ENCODE measurements around the gene SERINC5. TPM values are rescaled to one million over a fixed set of nuclear protein-coding genes. Genes with fewer than 3 reads are reported as not detected.

SERINC5 gene
- total and polyA plus RNA-seq, 2 donors (not counting 3 experiments of a cell fraction or from before 2014, with no cell fraction given), result 3.2 to 10.1 TPM

DNA sequence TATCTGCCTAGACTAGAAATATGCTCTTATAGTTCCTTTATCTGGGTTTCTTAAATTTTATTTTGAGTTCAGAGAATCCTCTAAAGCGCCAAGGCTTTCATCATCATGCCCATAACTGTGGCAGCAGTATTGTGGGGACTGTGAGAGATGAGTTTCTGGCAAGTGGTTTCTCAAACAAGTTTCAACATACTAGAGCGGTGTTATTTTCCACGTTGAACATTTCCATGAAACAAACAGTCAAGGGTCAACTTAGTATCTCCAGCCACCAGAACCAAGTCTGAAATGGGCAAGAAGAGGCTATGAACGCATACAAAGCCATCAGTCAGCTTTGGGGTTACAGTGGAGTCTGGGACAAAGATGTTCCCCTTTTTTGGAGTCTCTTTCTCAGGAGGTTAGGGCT lies 40.3 kb downstream of the SERINC5 start:
- ChIA-PET POLR2A (no interaction called here), CTCF (interaction anchor here (1.1 kb wide), 1 partner anchor 13 kb away, joined by 4 read pairs; no protein-coding TSS in a partner anchor)
- no peaks in the 10 kb centered on the region for H3K4me1 ChIP-seq (ENCODE audit: control insufficient read depth, extremely low read depth, insufficient read depth, low read length)
- dilution Hi-C loops (cut with MboI; ENCODE audit: extremely low pct_ligation_motif_present, low sequenced_read_pairs) (no loop called here), intact Hi-C loops (cut with micrococcal nuclease) (no loop called here)
- DNase-seq (ENCODE audit: low read depth, low spot score), result no peak
- H3K4me3 ChIP-seq (replicated peaks in 1 of 3; ENCODE audit: insufficient read depth in 1 of 3, low read depth in 1 of 3, low read length in 3 of 3), result no peak overlapping the region
- H4K20me1 ChIP-seq (replicated peaks; ENCODE audit: control insufficient read depth, extremely low read depth, insufficient read depth, low read length), result no peaks in the 10 kb centered on the region
- H3K27ac ChIP-seq (ENCODE audit: insufficient read depth, low read depth, low read length), result no peak overlapping the region
- no peak overlapping the region for H3K9ac ChIP-seq (replicated peaks; ENCODE audit: extremely low read depth, insufficient read depth, low read length)
- no peak for FAIRE-seq
- no peaks in the 10 kb centered on the region for H3K9me1 ChIP-seq (replicated peaks; ENCODE audit: control insufficient read depth, extremely low read depth, insufficient read depth, low read length)
- no peaks in the 10 kb centered on the region for H3K36me3 ChIP-seq (ENCODE audit: control insufficient read depth in 2 of 2, extremely low read depth in 1 of 2, insufficient read depth in 2 of 2, low read length in 2 of 2)
- TF ChIP-seq FOS (IDR thresholded peaks at IDR 0.05; ENCODE audit: borderline replicate concordance, insufficient read depth, low read length) (no peak), POLR2A (IDR thresholded peaks at IDR 0.05; ENCODE audit: low read depth, low read length) (no peak), JUN (IDR thresholded peaks at IDR 0.05; ENCODE audit: borderline replicate concordance, insufficient read depth, insufficient read length, low read depth) (no peak), GATA2 (IDR thresholded peaks at IDR 0.05; ENCODE audit: insufficient read depth, insufficient read length, low read depth, low read length) (no peak), MAX (IDR thresholded peaks at IDR 0.05; ENCODE audit: insufficient read depth, insufficient read length) (no peak), EZH2 (IDR thresholded peaks at IDR 0.05; ENCODE audit: borderline replicate concordance, low read depth, low read length, severe bottlenecking) (no peak), MYC (IDR thresholded peaks at IDR 0.05; ENCODE audit: low read depth, low read length) (no peak), POLR2AphosphoS5 (IDR thresholded peaks at IDR 0.05; ENCODE audit: insufficient read depth, low read depth, low read length) (no peak)
- TF ChIP-seq, protein P1, sequence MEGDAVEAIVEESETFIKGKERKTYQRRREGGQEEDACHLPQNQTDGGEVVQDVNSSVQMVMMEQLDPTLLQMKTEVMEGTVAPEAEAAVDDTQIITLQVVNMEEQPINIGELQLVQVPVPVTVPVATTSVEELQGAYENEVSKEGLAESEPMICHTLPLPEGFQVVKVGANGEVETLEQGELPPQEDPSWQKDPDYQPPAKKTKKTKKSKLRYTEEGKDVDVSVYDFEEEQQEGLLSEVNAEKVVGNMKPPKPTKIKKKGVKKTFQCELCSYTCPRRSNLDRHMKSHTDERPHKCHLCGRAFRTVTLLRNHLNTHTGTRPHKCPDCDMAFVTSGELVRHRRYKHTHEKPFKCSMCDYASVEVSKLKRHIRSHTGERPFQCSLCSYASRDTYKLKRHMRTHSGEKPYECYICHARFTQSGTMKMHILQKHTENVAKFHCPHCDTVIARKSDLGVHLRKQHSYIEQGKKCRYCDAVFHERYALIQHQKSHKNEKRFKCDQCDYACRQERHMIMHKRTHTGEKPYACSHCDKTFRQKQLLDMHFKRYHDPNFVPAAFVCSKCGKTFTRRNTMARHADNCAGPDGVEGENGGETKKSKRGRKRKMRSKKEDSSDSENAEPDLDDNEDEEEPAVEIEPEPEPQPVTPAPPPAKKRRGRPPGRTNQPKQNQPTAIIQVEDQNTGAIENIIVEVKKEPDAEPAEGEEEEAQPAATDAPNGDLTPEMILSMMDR (IDR thresholded peaks at IDR 0.05; ENCODE audit: extremely low read depth in 1 of 2, insufficient read depth in 1 of 2, low read depth in 1 of 2, low read length in 2 of 2), result no peak
- H2AFZ ChIP-seq (ENCODE audit: low read depth, low read length), result no peak overlapping the region
- no peaks in the 10 kb centered on the region for H3K79me2 ChIP-seq (ENCODE audit: control insufficient read depth, insufficient read depth, low read length)
- H3K4me2 ChIP-seq (ENCODE audit: insufficient read depth, low read length), result no peak overlapping the region
- H3K9me3 ChIP-seq (replicated peaks; ENCODE audit: control insufficient read depth, insufficient read depth, low read length), result no peaks in the 10 kb centered on the region
- H3K27me3 ChIP-seq (ENCODE audit: control insufficient read depth in 2 of 2, insufficient read depth in 2 of 2, low read length in 2 of 2), result no peaks in the 10 kb centered on the region
- BruUV-seq (replicated peaks), result no TSS peak

Measured in endothelial cell of umbilical vein (primary cell).